Liver (tissue), 9 donors: ENCODE measurements around the gene NIFK. TPM values are rescaled to one million over a fixed set of nuclear protein-coding genes. Genes with fewer than 3 reads are reported as not detected.

Source experiments
- DNase-seq: peaks from one replicate; pipeline ENCODE4 v3.0.0-alpha.2; 2017; ENCODE audit warnings: low spot score
- H3K27ac ChIP-seq, 2 donors: one replicate each; pipeline ENCODE4 v1.7.0; 2013; ENCODE audit warnings: inconsistent platforms in 2 of 2, low read length in 2 of 2, control low read depth in 1 of 2, low read depth in 1 of 2, mild to moderate bottlenecking in 1 of 2
- H3K27me3 ChIP-seq, 4 donors: one replicate each; pipeline versions ENCODE4 v1.6.1 to v1.7.0; 2013; ENCODE audit warnings: low read length in 3 of 4, inconsistent platforms in 1 of 4, mild to moderate bottlenecking in 1 of 4, moderate library complexity in 1 of 4; ENCODE audit not compliant: control insufficient read depth in 4 of 4, insufficient read depth in 4 of 4
- H3K36me3 ChIP-seq, 4 donors: one replicate each; pipeline versions ENCODE4 v1.6.1 to v1.7.0; 2013; ENCODE audit warnings: low read length in 3 of 4, mild to moderate bottlenecking in 3 of 4, low read depth in 1 of 4, moderate library complexity in 1 of 4; ENCODE audit not compliant: control insufficient read depth in 4 of 4, insufficient read depth in 3 of 4
- H3K4me1 ChIP-seq, 4 donors: one replicate each; pipeline versions ENCODE4 v1.6.1 to v1.7.0; 2013; ENCODE audit warnings: low read length in 3 of 4, mild to moderate bottlenecking in 3 of 4, moderate library complexity in 1 of 4; ENCODE audit not compliant: control insufficient read depth in 4 of 4, insufficient read depth in 4 of 4
- H3K4me3 ChIP-seq, 3 donors: one replicate each; pipeline versions ENCODE4 v1.6.1 to v1.7.0; 2013; ENCODE audit warnings: low read length in 3 of 3, control low read depth in 1 of 3, low read depth in 1 of 3, mild to moderate bottlenecking in 1 of 3
- H3K9ac ChIP-seq, 2 donors: one replicate each; pipeline ENCODE4 v1.7.0; 2013; ENCODE audit warnings: low read length in 2 of 2, mild to moderate bottlenecking in 2 of 2, moderate library complexity in 2 of 2, control low read depth in 1 of 2, low read depth in 1 of 2
- H3K9me3 ChIP-seq, 4 donors: one replicate each; pipeline versions ENCODE4 v1.6.1 to v1.7.0; 2013; ENCODE audit warnings: low read length in 3 of 4; ENCODE audit not compliant: control insufficient read depth in 4 of 4
- ATF3 ChIP-seq: IDR thresholded peaks from 2 replicates; pipeline ENCODE4 v1.6.1; 2016; ENCODE audit warnings: antibody characterized with exemption
- EGR1 ChIP-seq, 2 donors: IDR thresholded peaks; 2 replicates each; pipeline ENCODE4 v1.6.1; 2016 to 2018; ENCODE audit warnings: antibody characterized with exemption in 2 of 2, low read depth in 2 of 2
- FOXA1 ChIP-seq: IDR thresholded peaks from 2 replicates; pipeline ENCODE4 v1.6.1; 2016; ENCODE audit warnings: antibody characterized with exemption
- FOXA2 ChIP-seq: IDR thresholded peaks from 2 replicates; pipeline ENCODE4 v1.6.1; 2016; ENCODE audit warnings: antibody characterized with exemption
- GABPA ChIP-seq, 2 donors: IDR thresholded peaks in 1 of 2; conservative IDR thresholded peaks in 1 of 2; 2 replicates each; pipeline ENCODE4 v1.6.1; 2016; ENCODE audit warnings: antibody characterized with exemption in 2 of 2, mild to moderate bottlenecking in 1 of 2, moderate library complexity in 1 of 2
- HNF4A ChIP-seq, 2 donors: conservative IDR thresholded peaks; 2 replicates each; pipeline ENCODE4 v1.6.1; 2016; ENCODE audit warnings: antibody characterized with exemption in 2 of 2, mild to moderate bottlenecking in 2 of 2
- HNF4G ChIP-seq: IDR thresholded peaks from 2 replicates; pipeline ENCODE4 v1.6.1; 2016; ENCODE audit warnings: antibody characterized with exemption
- JUND ChIP-seq, 2 donors: IDR thresholded peaks; 2 replicates each; pipeline ENCODE4 v1.6.1; 2016; ENCODE audit warnings: antibody characterized with exemption in 2 of 2
- MAX ChIP-seq: IDR thresholded peaks from 2 replicates; pipeline ENCODE4 v1.6.1; 2016; ENCODE audit warnings: antibody characterized with exemption
- NR2F2 ChIP-seq: IDR thresholded peaks from 2 replicates; pipeline ENCODE4 v1.6.1; 2016; ENCODE audit warnings: antibody characterized with exemption
- RAD21 ChIP-seq, 2 donors: IDR thresholded peaks; 2 replicates each; pipeline ENCODE4 v1.6.1; 2016; ENCODE audit warnings: antibody characterized with exemption in 2 of 2, mild to moderate bottlenecking in 2 of 2
- REST ChIP-seq: IDR thresholded peaks from 2 replicates; pipeline ENCODE4 v1.6.1; 2016; ENCODE audit warnings: antibody characterized with exemption, mild to moderate bottlenecking
- RXRA ChIP-seq, 2 donors: IDR thresholded peaks; 2 replicates each; pipeline ENCODE4 v1.6.1; 2017 to 2018; ENCODE audit warnings: antibody characterized with exemption in 2 of 2, mild to moderate bottlenecking in 1 of 2
- SP1 ChIP-seq: IDR thresholded peaks from 2 replicates; pipeline ENCODE4 v1.6.1; 2018; ENCODE audit warnings: antibody characterized with exemption, mild to moderate bottlenecking
- TAF1 ChIP-seq: conservative IDR thresholded peaks from 2 replicates; pipeline ENCODE4 v1.6.1; 2016; ENCODE audit warnings: antibody characterized with exemption, mild to moderate bottlenecking
- YY1 ChIP-seq: IDR thresholded peaks from 2 replicates; pipeline ENCODE4 v1.6.1; 2016; ENCODE audit warnings: antibody characterized with exemption, mild to moderate bottlenecking
- WGBS: extraction: QIAGEN DNeasy Blood & Tissue Kit; methylation state at CpG from one replicate; pipeline ENCODE4 v1.1.7; 2013; 5-methylcytosine and 5-hydroxymethylcytosine counted together
- polyA plus RNA-seq, 2 donors: library from polyadenylated mRNA; stranded (reverse) in 1 of 2; unstranded in 1 of 2; fragments of 200-250 nt in 1 of 2; fragments of >200 nt in 1 of 2; fragmentation: Nextera tagmentation in 1 of 2; extraction: Ambion mirVana in 1 of 2; gene quantifications; one replicate each; pipeline versions ENCODE4 v1.2.1 to v1.2.3, GENCODE V29; 2013 to 2015
- total RNA-seq, 2 donors: library from RNA; depleted of rRNA; stranded (reverse); fragments of >200 nt; gene quantifications; one replicate each; pipeline ENCODE4 v1.2.3, GENCODE V29; 2014
- TF ChIP-seq, protein P1 (sequence below): fragments of 150-350 bp; IDR thresholded peaks from 2 replicates; pipeline ENCODE4 v1.5.1; 2017; ENCODE audit warnings: improper control_type of control experiment, low read depth, low read length; ENCODE audit not compliant: missing input control
- TF ChIP-seq, protein P2 (sequence below): IDR thresholded peaks from 2 replicates; pipeline ENCODE4 v1.6.1; 2016; ENCODE audit warnings: antibody characterized with exemption
- donor health status: healthy.
- donor health status: healthy.
- donor health status: healthy.
- donor health status: healthy.
- donor health status: healthy.

Gene NIFK
- total and polyA plus RNA-seq, 4 donors = 13.4 to 25.6 (median 16.2) TPM

DNA sequence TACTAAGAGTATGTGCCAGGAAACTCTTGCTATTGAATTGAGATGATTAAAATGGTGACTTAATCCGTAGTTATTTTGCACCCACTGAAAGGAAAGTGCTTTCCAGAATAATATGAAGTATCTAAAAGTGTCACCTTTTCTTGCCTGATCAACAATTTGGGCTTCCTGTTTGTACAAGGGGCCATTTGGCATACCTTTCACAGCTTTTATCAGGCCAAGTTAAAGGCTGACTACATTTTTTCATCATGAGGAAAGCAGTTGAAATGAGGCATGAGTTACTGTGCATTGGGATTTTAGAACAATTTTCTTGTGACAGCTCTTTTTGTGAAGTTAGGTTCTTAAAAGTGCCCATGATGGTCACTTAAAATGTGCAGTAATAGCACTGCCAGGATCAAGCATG is 29.9 kb upstream of the NIFK start:
- WGBS = 90% methylated on average over 1 of the region's 1 CpG

More for the DNA sequence above, 29.9 kb upstream of the NIFK start:
- no peak overlapping the region for H3K4me3 ChIP-seq
- no peak overlapping the region for H3K27ac ChIP-seq
- peaks cover 18 to 57% (median 47%) of the 10 kb centered on the region in 4 donors for H3K36me3 ChIP-seq
- no peaks in the 10 kb centered on the region for H3K9me3 ChIP-seq
- no peaks in the 10 kb centered on the region for H3K27me3 ChIP-seq
- no peak for TF ChIP-seq HNF4A (conservative IDR thresholded peaks at IDR 0.05)
- no peak for TF ChIP-seq EGR1 (IDR thresholded peaks at IDR 0.05; ENCODE audit: low read depth in 2 of 2)
- TF ChIP-seq YY1 = no peak
- no peak for TF ChIP-seq FOXA2
- no peak for TF ChIP-seq REST
- no peak for TF ChIP-seq NR2F2
- TF ChIP-seq, protein P1, sequence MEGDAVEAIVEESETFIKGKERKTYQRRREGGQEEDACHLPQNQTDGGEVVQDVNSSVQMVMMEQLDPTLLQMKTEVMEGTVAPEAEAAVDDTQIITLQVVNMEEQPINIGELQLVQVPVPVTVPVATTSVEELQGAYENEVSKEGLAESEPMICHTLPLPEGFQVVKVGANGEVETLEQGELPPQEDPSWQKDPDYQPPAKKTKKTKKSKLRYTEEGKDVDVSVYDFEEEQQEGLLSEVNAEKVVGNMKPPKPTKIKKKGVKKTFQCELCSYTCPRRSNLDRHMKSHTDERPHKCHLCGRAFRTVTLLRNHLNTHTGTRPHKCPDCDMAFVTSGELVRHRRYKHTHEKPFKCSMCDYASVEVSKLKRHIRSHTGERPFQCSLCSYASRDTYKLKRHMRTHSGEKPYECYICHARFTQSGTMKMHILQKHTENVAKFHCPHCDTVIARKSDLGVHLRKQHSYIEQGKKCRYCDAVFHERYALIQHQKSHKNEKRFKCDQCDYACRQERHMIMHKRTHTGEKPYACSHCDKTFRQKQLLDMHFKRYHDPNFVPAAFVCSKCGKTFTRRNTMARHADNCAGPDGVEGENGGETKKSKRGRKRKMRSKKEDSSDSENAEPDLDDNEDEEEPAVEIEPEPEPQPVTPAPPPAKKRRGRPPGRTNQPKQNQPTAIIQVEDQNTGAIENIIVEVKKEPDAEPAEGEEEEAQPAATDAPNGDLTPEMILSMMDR = no peak
- TF ChIP-seq, protein P2, sequence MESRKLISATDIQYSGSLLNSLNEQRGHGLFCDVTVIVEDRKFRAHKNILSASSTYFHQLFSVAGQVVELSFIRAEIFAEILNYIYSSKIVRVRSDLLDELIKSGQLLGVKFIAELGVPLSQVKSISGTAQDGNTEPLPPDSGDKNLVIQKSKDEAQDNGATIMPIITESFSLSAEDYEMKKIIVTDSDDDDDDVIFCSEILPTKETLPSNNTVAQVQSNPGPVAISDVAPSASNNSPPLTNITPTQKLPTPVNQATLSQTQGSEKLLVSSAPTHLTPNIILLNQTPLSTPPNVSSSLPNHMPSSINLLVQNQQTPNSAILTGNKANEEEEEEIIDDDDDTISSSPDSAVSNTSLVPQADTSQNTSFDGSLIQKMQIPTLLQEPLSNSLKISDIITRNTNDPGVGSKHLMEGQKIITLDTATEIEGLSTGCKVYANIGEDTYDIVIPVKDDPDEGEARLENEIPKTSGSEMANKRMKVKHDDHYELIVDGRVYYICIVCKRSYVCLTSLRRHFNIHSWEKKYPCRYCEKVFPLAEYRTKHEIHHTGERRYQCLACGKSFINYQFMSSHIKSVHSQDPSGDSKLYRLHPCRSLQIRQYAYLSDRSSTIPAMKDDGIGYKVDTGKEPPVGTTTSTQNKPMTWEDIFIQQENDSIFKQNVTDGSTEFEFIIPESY = no peak
- TF ChIP-seq RAD21 (IDR thresholded peaks at IDR 0.05) = no peak
- no peak for TF ChIP-seq MAX
- no peak for TF ChIP-seq FOXA1
- no peak for TF ChIP-seq RXRA (IDR thresholded peaks at IDR 0.05)
- no peak for TF ChIP-seq TAF1
- no peak for TF ChIP-seq JUND (IDR thresholded peaks at IDR 0.05)
- TF ChIP-seq GABPA (IDR thresholded peaks at IDR 0.05 in 1 of 2, conservative IDR thresholded peaks at IDR 0.05 in 1 of 2) = no peak
- no peak for TF ChIP-seq ATF3
- no peak for TF ChIP-seq HNF4G
- no peak for TF ChIP-seq SP1
- H3K9ac ChIP-seq = no peak overlapping the region
- no peaks in the 10 kb centered on the region for H3K4me1 ChIP-seq
- no peak for DNase-seq
